HFFc6 (cell line): Measurements from ENCODE around the gene ELOA. TPM values are rescaled to one million over a fixed set of nuclear protein-coding genes. Genes with fewer than 3 reads are reported as not detected.

Source experiments
- DNase-seq: peaks from one replicate; pipeline ENCODE4 v3.0.0-alpha.2; 2018
- H3K27ac Mint-ChIP-seq: 2 replicates; pipeline ENCODE4 v1.8.0; 2020; ENCODE audit warnings: mild to moderate bottlenecking, mixed read lengths
- H3K27me3 Mint-ChIP-seq: 2 replicates; pipeline ENCODE4 v1.8.0; 2021; ENCODE audit warnings: mild to moderate bottlenecking, moderate library complexity, mixed read lengths; ENCODE audit not compliant: insufficient read depth
- H3K36me3 Mint-ChIP-seq: 2 replicates; pipeline ENCODE4 v1.8.0; 2021; ENCODE audit warnings: low read depth, mixed read lengths
- H3K4me1 Mint-ChIP-seq: 2 replicates; pipeline ENCODE4 v1.8.0; 2020; ENCODE audit warnings: low read depth, mixed read lengths
- H3K4me3 Mint-ChIP-seq: 2 replicates; pipeline ENCODE4 v1.8.0; 2020; ENCODE audit warnings: mild to moderate bottlenecking, moderate library complexity, mixed read lengths
- H3K9me3 Mint-ChIP-seq: 2 replicates; pipeline ENCODE4 v1.8.0; 2020; ENCODE audit warnings: mild to moderate bottlenecking, mixed read lengths
- total RNA-seq, 6 experiments: library from RNA; stranded (reverse); fragmentation: NEBNext Ultra II Directional; extraction: Animal tissue kit (Norgen Biotek cat#: 25700); gene quantifications; 2 replicates in 1 of 6; 3 replicates in 5 of 6; pipeline ENCODE4 v1.2.3, GENCODE V29; 2021
- TF ChIP-seq, protein P1 (sequence below): fragments of 200-600 bp; sonication (generic); IDR thresholded peaks from 2 replicates; pipeline ENCODE4 v1.5.0; 2021; ENCODE audit warnings: antibody characterized with exemption, mild to moderate bottlenecking

Gene ELOA
- total RNA-seq, 6 experiments from 2014 or later = 55.5 to 72.6 (median 59.9) TPM

- no peak for DNase-seq
- peak overlapping the region; percentile 54; the same call in 1 of the 2 replicates for H3K27ac Mint-ChIP-seq
- no peaks in the 10 kb centered on the region for H3K9me3 Mint-ChIP-seq
- TF ChIP-seq, protein P1, sequence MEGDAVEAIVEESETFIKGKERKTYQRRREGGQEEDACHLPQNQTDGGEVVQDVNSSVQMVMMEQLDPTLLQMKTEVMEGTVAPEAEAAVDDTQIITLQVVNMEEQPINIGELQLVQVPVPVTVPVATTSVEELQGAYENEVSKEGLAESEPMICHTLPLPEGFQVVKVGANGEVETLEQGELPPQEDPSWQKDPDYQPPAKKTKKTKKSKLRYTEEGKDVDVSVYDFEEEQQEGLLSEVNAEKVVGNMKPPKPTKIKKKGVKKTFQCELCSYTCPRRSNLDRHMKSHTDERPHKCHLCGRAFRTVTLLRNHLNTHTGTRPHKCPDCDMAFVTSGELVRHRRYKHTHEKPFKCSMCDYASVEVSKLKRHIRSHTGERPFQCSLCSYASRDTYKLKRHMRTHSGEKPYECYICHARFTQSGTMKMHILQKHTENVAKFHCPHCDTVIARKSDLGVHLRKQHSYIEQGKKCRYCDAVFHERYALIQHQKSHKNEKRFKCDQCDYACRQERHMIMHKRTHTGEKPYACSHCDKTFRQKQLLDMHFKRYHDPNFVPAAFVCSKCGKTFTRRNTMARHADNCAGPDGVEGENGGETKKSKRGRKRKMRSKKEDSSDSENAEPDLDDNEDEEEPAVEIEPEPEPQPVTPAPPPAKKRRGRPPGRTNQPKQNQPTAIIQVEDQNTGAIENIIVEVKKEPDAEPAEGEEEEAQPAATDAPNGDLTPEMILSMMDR = no peak
- peaks cover 77% of the 10 kb centered on the region for H3K36me3 Mint-ChIP-seq
- H3K4me1 Mint-ChIP-seq = peaks cover 63% of the 10 kb centered on the region
- peak overlapping the region; percentile 11; the same call in 1 of the 2 replicates for H3K4me3 Mint-ChIP-seq
- no peaks in the 10 kb centered on the region; the same call in 1 of the 2 replicates for H3K27me3 Mint-ChIP-seq
Measured at GRCh38 chr1:23698466-23698865, 44.8 kb upstream of the ELOA start.

- TF ChIP-seq, protein P1 = no peak
- Mint-ChIP-seq H3K4me1 (peaks cover 52% of the 10 kb centered on the region), H3K36me3 (peaks cover 69% of the 10 kb centered on the region), H3K27ac (peak overlapping the region; percentile 36), H3K9me3 (no peaks in the 10 kb centered on the region), H3K27me3 (no peaks in the 10 kb centered on the region; the same call in 1 of the 2 replicates), H3K4me3 (no peak overlapping the region)
- no peak for DNase-seq
Measured at GRCh38 chr1:23699280-23700179, 43.7 kb upstream of the ELOA start.

- Mint-ChIP-seq H3K27ac (no peak overlapping the region), H3K36me3 (peaks cover 56% of the 10 kb centered on the region), H3K4me3 (no peak overlapping the region), H3K27me3 (no peaks in the 10 kb centered on the region; the same call in 1 of the 2 replicates), H3K9me3 (no peaks in the 10 kb centered on the region), H3K4me1 (peaks cover 34% of the 10 kb centered on the region)
- TF ChIP-seq, protein P1 = no peak
- no peak for DNase-seq
Measured at GRCh38 chr1:23701310-23701709, 42.0 kb upstream of the ELOA start.

DNA sequence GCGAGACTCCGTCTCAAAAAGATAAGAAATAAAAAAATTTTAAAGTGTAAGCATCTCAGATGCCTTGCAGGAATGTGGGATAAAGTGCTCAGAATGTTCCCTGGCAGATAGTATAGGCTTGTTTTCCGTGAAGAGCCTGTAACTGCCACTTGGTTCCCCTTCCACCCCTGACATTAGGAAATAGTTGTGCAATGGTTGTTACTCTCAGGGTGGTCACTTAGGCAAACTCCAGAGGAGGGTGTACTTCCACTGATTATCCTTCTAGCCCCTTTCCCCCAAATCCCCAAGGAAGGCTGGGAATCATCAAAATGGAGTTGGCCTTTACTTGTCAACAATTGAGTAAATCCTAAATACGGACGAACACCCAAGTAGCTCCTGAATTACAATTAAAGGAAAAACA is 41.3 kb upstream of the ELOA start:
- Mint-ChIP-seq H3K4me1 (peaks cover 27% of the 10 kb centered on the region), H3K36me3 (peaks cover 50% of the 10 kb centered on the region), H3K9me3 (no peaks in the 10 kb centered on the region), H3K27me3 (no peaks in the 10 kb centered on the region; the same call in 1 of the 2 replicates), H3K27ac (peak overlapping the region; percentile 6; the same call in 1 of the 2 replicates), H3K4me3 (no peak overlapping the region)
- no peak for DNase-seq
- TF ChIP-seq, protein P1 = no peak

DNA sequence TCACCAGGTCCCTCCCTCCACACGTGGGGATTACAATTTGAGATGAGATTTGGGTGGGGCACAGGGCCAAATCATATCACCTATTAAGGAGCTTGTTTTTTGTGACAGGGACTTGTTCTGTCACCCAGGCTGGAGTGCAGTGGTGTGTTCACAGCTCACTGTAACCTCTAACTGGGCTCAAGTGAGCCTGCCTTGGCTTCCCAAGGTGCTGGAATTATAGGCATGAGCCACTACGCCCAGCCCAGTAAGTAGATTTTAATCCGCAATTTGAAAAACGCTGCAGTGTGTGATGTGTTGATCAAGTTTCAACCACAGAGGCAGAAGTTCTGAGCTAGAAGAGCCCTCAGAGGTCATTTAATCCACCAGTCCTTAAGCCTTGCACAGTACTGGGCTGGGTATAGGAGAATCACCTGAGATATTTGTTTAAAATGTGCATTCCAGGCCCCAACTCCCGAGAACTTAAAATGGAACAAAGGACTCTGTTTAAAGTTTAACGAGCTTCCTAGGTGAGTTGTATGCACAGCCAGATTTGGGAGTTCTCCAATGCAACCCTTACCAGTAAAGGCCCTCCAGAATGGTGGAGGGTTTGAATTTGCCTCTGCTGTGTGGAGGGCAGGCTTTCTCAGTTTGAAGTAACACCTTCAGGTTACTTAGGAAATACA is 38.3 kb upstream of the ELOA start:
- Mint-ChIP-seq H3K9me3 (no peaks in the 10 kb centered on the region), H3K27ac (no peak overlapping the region), H3K4me3 (no peak overlapping the region)

More for the DNA sequence above, 38.3 kb upstream of the ELOA start:
- no peaks in the 10 kb centered on the region; the same call in 1 of the 2 replicates for H3K27me3 Mint-ChIP-seq
- TF ChIP-seq, protein P1 = no peak
- peaks cover 7% of the 10 kb centered on the region for H3K4me1 Mint-ChIP-seq
- no peak for DNase-seq
- peaks cover 35% of the 10 kb centered on the region for H3K36me3 Mint-ChIP-seq
